Left renal pelvis (tissue), 4 donors: ENCODE measurements around the gene RNU6-1. TPM values are rescaled to one million over a fixed set of nuclear protein-coding genes. Genes with fewer than 3 reads are reported as not detected.

ENCODE experiments used
- DNase-seq, 4 donors: peaks; one replicate each; pipeline ENCODE4 v3.0.0-alpha.2; 2013; ENCODE audit warnings: low read depth in 4 of 4, low spot score in 3 of 4
- polyA plus RNA-seq, 4 donors: library from polyadenylated mRNA; unstranded; fragments of 120-200 nt; gene quantifications; one replicate each; pipeline ENCODE4 v1.2.1, GENCODE V29; 2013; ENCODE audit not compliant: insufficient read length in 4 of 4

The RNU6-1 gene
- not detected for polyA plus RNA-seq

DNA sequence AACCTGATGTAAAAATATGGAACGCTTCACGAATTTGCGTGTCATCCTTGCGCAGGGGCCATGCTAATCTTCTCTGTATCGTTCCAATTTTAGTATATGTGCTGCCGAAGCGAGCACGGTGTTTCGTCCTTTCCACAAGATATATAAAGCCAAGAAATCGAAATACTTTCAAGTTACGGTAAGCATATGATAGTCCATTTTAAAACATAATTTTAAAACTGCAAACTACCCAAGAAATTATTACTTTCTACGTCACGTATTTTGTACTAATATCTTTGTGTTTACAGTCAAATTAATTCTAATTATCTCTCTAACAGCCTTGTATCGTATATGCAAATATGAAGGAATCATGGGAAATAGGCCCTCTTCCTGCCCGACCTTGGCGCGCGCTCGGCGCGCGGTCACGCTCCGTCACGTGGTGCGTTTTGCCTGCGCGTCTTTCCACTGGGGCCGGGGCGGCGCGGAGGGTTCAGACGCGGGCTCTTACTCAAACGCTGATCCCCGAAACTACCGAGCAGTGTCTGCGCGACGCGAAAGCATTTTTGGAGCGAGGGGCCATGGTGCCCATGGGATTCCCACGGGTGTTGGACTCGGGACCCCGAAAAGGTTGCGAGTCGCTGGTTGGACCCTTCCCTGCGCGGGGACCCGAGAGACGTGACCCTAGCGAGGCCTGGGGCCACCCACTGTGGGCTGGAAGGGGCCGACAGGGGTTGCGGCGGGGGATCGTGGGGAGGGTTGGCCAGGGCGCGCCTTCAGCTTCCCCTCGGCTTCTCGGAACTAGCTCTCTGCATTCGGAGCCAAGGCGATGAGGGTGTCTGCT is at the start of gene RNU6-1:
TSS of gene RNU6-1 (minus strand) at position 117 of the 820 bp plus-strand sequence.
- DNase-seq = peak; percentile 86 to 94 (median 88)

DNA sequence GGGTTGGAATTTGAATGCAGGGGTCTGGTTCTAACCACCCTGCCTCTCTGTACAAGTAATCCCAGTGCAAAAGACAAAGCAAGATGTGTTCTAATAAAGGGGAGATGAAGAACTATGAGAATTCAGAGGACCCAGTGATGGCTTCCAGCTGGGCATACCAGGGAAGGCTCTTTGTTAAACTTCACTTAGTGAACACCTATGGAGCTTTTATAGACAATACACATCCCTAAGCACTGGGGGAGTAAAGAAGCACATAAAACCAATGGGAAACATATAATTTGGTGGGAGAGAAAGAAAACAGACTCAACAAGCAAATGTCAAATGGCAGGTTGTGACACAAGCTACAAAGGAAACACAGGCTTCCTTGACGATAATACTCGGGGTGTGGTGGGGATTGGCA is 47.9 kb upstream of the RNU6-1 start:
- DNase-seq = no peak

DNA sequence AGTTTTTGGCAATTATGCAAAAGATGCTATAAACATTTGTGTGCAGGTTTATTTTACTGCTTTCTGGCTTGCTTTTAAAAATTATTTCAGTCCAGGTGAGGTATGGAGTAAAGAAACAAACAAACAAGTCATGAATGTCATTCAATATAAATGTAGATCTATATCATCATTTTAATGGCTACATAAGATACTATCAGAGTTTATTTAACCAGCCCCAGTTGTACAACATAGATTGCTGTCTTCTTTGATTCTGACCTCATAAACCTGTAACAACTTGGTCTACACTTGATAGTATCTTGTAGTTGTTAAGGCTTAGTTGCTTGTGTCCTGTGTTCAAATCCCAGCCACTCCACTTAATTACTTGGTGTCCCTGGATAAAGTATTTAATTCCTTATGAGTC is 46.0 kb upstream of the RNU6-1 start:
- no peak for DNase-seq

DNA sequence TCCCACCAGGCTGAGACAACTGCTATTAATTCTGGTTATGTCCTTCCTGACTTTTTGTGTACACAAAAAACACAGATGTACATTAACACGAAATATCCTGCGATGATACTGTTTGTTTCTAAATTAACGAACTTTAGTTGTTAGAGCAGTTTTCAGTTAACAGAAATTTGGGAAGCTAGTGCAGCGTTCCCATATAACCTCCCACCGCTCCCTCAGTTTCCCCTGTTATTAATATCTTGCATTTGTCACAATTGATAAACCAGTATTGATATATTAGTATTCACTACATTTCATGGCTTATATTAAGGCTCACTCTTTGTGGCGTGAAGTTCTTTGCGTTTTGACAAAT is 45.3 kb upstream of the RNU6-1 start:
- DNase-seq = no peak

DNA sequence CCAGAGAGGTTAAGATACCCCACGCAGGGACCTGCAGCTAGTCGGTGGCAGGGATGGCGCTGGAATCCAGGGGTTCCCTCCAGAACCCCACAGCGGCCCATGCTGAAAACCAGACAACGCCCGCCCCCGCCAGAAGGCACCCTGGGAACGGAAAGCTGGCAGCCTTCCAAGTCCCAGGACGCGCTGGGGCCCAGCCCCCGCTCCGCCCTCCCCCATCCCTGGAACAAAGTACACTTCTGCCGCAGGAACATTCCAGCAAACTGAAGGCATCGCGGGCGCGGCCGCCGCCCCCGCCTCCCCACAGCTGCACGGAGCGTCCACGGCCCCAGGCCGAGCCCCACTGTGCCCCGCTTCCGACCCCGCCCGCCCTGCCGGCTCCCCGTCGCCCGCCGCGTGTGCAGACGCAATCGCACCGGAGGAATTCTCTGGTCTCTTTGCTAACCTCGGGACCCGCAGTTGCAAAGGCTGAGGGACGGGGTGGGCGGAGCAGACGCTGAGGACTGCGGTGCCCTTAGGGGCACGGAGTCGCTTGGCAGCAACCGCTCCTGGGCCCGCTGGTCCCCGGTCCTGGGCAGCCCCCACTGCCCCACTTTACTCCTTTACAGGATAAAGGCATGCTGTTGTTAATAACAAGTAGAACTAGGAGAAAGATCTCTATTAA is 44.8 kb upstream of the RNU6-1 start:
- DNase-seq = peak; percentile 64 to 74 (median 68)

DNA sequence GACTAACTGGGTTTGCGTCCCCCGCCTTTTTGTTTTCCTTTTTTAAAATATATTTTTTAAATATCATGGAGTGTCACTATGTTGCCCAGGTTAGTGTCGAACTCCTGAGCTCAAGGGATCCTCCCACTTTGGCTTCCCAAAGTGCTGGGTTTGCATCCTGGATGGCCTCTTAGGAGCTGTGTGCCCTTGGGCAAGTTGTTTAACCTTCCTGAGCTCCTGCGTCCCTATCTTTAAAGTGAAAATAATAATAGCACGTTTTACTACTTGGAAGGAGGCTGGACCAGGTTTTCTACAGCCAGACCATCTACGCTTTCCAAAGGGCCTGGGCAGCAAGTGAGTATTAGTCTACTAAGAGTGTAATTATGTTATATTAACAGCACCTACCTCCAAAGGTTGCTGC is 44.2 kb upstream of the RNU6-1 start:
- DNase-seq = no peak

DNA sequence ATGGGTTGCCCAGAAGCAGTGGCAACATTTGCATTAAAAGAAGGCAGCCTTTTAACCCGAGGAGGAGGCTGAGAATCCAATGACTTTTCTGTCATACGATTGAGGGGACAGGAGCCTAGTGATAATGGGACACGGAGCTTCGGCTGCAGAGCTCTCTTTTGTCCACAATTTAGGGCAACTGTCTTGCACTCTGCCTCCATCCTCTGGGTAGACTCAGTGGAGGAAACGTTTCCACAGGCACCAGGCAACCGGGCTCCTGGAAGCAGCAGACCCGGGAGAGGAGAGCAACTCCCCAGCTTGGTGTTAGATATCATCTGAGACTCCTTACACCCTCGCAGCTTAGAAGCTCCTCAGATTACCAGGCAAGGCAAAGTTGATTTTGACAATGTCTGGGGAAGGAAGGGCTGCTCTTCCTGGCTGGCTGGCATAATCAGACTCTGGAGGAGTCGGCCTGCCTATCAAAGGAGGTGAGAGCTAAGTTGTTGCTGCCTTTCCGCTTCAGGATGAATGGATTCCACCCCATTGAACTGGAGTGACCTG is 43.5 kb upstream of the RNU6-1 start:
- no peak for DNase-seq

DNA sequence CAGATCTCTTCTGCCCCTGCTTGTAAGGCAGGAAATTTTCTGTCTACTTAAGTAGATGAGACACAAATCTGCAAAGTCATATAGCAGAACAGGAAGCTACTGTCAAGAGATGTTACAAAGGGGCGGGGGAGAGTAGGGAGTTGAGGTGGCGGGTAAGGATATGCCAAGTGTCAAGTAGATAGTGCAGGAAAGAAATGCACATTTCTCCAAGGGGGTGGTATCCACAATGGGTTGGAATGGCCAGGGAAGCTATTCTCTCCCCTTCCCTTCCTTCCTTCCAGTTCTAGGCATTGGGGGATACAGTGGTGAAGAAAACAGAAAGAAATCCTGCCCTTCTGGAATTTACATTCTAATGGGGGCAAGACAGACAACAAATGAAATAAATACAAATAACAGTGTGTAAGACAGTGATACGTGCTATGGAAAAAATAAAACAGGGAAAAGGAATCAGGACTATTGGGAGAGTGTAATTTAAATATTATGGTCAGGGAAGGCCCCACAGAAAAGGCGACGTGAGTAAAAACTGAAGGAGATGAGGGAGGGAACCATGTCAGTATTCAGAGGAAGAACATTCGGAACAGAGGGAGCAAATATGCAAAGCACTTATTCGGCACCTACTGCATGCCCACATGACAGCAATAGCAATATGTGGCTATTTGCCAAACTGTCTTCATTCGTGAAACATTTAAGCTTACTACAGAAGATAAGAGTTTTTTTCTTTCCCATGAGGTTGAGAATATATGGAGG is 42.8 kb upstream of the RNU6-1 start:
- DNase-seq = no peak

DNA sequence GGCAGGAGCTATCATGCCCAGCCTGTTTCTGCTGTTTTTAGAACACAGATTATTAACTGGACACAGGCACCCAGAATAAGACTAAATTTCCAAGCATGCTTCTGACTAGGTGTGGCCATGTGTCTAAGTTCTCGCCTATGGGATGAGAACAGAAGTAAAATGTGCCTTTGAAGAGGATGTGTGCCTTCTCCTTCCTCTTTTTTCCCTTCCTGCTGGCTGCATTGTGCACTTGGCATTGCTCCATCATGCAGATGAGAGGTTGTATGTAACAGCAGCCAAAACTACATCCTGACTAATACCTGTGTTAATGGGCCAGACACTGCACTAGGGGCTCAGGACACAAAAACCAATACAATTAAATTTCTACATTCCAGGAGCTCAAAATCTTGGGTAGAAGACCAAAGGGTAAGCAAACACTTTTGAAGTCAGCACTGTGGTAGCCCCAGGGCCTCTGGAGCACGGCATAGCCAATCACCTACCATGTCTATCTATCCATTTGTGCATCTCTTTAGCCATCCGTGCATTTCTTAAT is 40.9 kb upstream of the RNU6-1 start:
- DNase-seq = no peak

DNA sequence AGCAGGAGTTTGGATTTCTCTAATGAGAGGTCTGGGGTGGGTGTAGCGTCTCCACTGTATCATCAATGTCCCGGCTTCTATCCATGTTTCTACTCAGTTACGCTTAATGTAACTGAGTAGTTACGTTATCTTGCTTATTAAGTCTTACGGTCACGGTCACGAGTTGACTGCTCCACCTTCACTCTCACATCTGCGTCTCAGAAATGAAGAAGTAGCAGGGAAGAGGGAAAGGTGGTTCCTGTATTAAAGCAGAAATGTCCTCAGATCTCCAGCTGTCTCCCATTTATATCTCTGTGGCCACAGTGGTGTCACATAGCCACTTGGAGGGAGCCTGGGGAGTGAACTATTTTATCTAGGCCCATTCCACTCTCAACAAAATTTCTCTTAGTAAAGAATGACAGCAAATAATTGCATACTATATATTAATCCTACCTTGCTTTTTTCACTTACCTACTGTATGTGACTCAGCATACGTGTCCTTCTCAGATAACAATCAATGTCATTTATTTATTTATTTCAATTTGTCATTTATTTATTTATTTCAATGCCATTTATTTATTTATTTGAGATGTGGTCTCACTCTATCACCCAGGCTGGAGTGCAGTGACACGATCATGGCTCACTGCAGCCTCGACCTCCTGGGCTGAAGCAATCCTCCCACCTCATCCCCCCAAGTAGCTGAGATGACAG is 39.7 kb upstream of the RNU6-1 start:
- DNase-seq = no peak

DNA sequence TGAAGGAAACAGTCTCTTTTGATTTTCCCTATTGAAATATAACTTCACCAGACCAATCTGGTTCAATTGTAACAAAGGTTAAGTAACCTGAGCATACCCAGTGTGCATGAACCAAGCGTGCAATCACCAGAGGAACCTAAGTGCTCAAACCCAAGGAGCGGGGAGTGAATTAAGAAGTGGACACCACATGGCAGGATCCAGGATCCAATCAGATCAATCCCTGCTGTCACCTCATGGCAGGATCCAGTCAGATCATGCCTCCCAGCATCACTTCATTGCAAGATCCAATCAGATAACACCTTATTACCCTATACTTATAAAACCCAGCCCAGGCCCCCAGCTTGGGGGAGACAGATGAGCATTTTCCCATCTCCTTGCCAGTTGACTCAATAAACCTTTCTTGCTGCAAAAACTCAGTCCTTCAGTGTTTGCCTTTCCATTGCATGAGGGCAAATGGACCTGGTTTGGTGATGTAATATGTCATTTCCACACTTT is 38.9 kb upstream of the RNU6-1 start:
- DNase-seq = no peak

DNA sequence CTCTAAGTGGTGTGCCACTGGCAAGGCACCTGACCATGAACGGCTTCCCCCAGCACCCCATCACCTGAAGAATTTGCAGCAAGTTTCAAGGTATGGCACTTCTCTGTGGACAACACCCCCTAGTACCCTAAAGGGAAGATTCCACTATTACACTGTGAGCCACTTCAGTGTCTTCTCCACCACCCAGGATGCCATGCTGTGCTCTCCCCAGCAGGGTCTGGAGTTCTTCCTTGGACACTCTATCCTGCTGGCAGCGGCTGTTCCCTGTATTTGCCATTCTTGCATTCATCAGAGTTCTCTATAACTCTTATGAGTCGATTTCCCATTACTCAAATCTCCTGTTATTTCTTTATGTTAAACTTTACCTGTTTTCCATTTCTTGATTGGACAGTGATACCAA is 33.9 kb upstream of the RNU6-1 start:
- no peak for DNase-seq

DNA sequence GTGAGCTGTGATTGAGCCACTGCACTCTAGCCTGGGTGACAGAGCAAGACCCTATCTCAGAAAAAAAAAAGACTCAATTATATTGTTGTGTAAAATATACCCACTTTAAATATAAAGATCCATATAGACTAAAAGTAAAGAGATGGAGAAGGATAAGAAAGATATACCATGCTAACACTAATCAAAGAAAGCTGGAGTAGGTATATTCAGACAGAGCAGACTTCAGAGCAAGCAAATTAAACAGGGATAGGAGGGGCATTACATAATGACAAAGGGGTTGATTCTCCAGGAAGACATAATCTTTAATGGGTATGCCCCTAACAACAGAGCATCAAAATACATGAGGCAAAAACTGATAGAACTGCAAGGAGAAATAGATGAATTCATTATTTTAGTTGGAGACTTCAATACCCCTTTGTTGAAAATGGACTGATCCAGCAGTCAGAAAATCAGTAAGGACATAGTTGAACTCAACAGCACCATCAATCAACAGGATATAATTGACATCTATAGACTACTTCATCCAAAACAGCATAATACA is 31.1 kb upstream of the RNU6-1 start:
- no peak for DNase-seq

DNA sequence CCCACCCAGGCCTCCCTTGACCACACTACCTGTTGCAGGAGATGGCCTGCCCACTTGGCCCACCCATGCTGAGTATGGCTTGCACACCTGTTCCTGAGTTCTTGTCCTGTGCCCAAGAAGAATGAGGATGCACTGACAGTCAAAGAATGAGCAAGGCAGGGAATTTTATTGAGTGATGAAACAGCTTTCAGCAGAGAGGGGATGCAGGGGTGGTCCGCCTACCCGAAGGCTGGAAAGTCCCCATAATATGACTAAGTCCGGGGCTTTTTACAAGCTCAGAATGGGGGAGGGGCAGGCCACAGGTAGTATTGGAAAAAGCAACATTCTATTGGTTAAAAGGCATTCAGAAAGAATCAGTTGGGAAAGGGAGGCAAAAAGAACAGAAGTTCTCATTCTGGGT is 29.9 kb upstream of the RNU6-1 start:
- DNase-seq = no peak

DNA sequence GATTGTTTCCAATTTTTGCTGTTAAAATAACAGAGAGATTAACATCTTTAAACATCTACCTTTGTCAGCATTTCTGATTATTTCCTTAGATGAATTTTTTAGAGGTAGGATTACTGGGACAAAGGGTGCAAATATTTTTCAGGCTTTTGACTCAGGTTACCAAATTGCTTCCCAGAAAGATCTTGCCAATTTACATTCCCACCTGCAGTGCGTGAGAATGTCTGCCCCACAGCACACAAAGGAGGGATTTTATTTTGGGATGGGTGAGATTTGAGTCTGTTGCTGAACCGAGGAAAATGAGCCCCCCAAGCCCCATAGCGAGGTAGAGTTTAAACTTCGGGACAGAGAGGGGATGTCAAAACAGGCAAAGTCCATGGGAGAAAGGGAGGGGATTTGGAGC is 25.9 kb upstream of the RNU6-1 start:
- no peak for DNase-seq

DNA sequence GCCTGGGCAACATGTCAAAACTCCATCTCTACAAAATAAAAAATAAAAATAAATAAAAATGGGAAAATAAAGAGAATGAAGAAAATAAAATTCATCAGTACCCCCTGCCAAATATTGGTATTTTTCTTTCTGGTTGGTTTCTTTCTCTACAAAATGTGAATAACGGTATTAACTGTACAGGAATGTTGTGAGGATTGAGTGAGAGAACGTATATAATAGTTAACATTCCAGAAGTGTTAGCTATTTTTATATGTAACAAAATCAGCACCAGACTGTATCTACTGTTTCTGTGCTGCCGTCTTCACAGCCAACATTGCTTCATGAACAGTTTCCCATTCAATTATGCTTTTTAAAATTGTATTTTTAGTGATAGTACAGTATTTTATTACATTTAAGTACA is 25.5 kb upstream of the RNU6-1 start:
- DNase-seq = no peak

DNA sequence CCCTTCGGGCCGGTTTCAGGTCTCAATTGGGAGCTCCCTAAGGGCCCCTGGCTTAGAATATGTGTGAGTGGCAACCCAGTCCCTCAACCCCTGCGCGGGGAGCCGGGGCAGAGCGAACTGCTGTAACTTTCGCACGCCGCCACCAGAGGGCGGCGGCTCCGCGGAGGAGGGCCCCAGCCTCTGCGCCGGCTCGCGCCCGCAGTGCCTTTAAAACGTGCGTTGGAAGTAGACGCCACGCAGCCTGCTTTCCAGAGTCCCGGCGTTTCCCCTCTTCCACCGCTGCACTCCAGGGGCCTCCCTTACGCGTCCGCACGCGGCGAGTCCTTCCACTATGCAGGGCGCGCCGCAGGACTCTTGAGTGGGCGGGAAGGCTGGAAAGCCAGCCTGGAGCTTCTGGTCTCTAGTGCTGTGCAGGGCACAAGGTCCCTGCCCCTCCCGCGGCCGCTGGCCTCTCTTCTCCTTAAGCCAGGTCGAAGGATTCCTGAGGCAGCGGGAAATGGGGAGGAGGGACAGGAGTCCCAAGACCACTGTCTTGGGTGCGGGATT is 23.7 kb upstream of the RNU6-1 start:
- DNase-seq = peak in 2 of 4 donors; percentile 60

DNA sequence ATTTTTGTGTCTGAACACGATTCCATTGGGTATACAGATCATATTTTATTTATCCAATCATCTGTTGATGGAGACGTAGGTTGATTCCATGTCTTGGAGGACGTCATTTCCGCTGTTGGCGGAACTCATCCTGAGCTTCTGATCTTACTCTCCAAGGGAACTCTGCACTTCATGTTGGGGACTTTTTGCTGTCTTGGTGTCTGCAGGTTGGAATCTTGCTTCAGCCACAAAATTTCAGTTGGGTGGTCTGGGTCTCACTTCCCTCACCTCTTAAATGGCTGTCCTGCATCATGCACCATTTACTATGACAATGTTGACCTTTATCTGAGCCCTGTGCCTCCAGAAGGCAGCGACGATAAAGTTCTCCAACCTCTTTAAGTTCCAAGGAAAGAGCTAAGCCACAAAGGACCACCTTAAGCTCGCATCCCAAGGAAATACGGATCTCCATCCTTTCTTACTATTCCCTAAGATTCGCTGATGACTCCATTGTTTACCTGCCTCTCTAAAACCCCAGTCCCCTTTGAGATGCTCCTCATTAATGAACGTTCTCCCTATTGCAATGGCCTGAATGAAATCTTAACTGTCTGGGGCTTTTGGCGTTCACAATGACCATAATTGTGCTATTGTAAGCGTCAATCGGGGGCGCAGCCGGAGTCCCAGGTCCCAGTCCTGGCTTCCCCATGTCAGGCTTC is 23.1 kb upstream of the RNU6-1 start:
- DNase-seq = no peak

DNA sequence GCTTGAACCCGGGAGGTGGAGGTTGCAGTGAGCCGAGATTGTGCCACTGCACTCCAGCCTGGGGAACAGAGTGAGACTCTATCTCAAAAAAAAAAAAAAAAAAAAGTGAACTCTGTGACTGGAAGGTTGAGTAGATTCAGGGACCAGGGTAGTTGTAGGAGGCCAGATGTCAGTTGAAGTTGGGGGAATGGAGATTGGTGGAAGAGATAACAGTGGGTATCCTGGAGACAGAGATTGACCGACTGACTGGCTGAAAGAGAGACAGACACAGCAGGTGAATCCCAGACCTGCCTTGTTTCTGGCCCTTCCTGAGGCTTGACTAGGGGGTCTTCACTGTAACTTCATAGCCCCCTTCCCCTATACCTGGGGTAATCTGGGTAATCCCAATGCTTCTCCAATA is 22.1 kb upstream of the RNU6-1 start:
- DNase-seq = no peak
